NCI-H1092 treated with DMSO at 0.1 percent for 48 hours (cell line): Measurements from ENCODE around the gene FAF2.

Experiments
- DNase-seq: peaks from one replicate; lab custom pipeline; 2025; lab: John Stamatoyannopoulos, UW

Gene FAF2

DNA sequence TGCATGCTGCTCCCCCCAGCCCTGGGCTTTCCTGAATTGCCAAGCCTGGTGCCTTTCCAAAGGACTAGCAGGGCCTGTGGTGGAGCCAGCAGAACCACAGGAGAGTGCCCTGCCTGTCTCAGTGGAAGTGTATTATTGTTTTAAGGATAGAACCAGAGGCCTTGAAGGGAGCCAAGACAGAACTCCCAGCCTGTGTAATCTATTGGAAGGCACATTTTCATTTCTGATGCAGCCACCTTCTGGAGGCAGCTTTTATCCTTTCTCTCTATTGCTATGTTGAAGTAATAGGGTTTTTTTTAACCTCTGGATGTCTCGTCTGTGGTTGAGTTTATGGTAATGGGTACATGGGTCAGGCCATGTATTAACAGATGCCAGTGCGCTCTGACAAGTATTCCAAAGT, 59.7 kb downstream of the FAF2 start:
- no peak for DNase-seq

DNA sequence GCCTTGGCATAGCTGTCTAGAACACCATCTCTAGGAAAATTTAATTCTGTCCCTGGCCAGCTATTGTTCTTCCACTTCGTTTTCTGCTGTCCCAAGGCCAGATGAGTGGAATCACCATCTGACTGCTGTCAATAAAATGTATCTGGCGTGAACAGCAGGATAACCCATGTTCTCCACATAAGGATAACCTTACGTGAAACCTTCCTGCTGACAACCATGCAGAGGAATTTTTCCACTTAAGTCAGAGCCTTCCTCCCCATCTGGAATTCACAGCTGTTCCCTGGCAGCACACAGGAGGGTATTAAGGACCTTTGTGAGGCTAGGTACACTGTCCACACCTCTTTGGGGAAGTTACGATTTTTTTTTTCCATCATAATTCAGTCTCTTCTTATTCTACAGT, 60.4 kb downstream of the FAF2 start:
- DNase-seq = no peak

DNA sequence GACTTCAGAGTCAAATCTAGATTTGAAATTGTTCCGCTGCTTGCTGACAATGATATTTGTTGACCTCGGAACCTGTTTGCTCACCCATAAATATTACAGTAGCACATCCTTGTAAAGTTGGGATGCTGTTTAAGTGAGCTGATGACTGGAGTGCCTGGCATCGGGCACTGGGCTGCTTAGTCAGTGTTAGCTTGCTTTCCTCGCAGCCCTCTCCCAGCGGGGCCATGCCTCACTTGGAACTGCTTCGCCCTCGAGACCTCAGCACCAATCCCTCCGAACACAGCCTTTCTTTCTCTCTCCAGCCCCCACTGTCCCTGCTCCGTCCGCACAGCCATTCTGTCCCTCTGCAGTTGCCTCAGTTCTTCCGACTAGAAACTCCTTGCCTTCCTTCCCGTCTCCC, 65.6 kb downstream of the FAF2 start:
- DNase-seq = no peak

DNA sequence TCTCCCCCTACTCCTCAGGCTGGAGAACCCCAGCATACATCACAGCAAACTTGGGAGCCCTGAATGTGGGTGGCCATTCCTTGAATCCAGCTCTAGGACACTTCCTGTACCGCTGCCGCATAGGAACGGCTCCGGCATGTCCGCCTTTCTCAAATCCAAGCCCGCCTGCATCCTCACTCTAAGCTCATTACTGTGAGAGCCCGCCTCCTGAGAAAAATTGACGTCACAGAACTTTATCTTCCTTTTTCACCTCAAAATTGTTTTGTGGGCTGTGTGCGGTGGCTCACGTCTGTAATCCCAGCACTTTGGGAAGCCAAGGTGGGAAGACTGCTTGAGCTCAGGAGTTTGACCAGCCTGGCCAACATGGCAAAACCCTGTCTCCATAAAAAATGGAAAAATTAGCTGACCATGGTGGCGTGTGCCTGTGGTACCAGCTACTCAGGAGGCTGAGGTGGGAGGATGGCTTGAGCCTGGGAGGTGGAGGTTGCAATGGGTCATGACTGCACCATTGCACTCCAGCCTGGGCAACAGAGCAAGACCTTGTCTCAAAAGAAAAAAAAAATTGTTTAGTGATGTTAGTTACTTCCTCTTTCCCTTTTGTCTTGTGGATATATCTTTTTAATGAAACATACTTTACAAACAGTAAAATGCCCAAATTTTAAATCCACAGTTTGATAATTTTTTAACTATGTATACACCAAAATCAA, 66.2 kb downstream of the FAF2 start:
- DNase-seq = no peak

DNA sequence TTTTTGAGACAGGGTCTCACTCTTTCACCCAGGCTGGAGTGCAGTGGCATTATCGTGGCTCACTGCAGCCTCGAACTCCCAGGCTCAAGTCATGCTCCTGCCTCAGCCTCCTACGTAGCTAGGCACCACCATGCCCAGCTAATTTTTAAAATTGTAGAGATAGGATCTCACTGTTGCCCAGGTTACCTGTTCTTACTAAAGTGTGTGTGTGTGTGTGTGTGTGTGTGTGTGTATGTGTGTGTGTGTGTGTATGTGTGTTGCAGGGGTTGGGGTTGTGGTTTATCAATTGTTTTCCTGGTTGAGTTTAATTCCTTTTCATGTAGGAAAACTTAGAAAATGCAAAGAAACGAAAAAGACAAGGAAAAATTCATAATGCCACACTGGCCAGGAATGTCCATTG, 67.2 kb downstream of the FAF2 start:
- DNase-seq = no peak

DNA sequence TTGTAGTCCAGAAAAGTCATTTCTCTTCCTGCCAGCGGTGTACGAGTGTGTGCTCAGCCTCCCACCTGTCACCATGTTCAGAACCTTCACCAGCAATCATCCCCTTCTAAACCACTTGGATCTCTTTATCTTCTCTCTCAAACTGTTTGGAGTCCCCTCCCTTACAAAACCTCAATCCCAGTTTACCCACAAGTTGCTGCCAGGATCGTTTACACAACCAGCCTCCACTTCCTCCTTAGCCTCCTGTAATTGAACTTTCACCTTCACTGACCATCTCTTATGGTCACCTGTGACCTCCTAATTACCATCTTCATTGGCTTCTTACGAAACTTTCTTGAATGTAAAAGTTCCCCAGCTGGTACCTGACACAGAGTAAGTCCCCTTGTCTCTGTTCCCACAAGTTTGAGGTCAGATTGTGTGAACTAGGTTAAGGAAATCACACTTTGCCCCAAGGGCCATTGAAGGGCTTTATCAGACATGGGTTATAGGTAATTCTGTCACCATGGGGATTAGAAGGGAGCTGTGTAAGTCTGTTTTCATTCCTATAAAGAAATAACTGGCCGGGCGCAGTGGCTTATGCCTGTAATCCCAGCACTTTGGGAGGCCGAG, 69.0 kb downstream of the FAF2 start:
- no peak for DNase-seq

DNA sequence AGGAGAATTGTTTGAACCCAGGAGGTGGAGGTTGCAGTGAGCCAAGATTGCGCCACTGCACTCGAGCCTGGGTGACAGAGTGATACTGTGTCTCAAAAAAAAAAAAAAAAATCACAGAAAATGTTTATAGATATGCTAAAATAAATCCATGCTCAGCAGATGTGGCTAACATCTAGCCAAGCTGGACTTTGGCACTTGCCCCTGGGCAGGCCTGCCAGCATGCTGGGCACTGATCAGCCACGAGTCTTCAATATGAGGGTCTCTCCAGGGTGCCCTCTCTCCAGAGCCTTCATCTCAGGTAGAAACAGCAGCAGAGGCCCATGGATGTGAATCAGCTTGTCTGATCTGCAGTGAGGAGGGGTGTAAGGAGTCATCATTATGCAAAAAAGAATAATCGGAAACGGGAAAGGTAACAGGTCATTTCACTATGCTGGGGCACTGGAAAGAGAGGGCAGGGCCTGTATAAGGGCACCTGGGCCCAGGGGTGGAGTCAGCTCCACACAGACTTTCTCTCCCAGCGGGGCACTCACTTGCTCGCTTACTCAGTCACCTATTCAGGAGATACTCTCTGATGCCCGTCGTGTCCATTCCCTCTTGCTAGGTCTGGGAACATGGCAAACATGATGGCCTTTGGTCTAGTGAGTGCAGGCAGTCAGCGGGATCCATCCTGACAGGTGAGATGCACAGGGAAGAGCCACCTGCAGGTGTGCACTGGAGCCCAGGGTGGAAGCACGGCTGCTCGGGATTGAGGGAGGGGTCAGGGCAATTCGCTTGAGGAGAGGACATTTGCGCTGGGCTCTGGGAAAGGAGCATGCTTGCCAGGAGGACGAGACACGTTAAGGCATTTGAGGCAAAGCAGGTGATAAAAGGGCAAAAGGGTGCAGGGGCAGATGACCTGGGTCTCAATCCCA, 71.9 kb downstream of the FAF2 start:
- no peak for DNase-seq

DNA sequence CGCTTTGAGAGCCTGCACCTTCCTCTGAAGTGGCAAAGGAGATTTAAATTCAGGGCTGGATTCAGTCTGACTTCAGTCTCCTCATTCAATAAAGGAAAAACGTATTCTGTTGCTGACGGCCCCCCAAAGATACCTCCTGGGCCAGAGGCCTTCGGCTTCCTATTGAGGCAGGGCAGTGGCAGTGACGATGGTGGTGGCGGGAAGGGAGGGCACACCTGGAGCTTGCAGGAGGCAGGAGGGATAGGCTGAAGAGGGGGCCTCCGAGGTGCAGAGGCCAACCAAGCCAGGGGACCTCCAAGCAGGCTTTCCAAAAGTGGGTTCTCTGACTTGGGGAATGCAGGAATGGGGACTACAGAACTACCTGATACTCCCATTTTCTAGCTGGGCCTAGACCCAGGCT, 73.1 kb downstream of the FAF2 start:
- no peak for DNase-seq

DNA sequence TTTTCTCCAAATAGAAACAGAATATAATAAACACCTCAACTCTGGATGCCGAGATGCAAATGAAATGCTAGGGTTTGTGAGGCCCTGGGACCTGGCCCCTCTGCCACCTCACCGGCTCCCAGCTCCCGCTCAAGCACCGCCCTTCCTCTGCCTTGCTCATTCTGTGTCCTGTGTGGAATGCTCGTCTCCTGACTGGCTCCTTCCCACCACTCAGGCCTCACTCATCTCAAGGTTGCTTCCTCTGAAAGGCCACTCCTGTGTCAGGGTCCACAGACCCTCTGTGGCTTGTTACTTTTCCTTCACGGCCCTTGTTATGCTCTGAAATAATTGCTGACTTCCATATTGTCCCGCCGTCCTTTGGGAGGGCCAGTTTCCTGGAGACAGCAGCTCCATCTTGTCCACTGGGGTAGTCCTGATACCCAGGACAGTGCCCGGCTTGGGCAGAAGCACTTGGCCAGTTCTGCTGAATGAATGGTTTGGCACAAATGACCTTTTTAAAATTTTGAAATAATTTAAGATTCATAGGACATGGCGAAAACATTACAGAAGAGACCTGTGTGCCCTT, 73.6 kb downstream of the FAF2 start:
- no peak for DNase-seq

DNA sequence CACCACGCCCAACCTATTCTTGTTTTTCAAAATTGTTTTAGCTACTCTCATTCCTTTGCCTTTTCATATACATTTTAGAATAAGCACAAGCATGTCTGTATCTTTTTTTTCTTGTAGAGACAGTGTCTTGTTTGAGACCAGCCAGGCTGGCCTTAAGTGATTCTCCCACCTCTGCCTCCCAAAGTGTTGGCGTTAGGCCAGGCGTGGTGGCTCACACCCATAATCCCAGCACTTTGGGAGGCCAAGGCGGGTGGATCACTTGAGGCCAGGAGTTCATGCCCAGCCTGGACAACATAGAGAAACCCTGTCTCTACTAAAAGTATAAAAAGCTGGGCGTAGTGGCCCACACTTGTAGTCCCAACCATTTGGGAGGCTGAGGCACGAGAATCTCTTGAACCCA, 76.0 kb downstream of the FAF2 start:
- no peak for DNase-seq

DNA sequence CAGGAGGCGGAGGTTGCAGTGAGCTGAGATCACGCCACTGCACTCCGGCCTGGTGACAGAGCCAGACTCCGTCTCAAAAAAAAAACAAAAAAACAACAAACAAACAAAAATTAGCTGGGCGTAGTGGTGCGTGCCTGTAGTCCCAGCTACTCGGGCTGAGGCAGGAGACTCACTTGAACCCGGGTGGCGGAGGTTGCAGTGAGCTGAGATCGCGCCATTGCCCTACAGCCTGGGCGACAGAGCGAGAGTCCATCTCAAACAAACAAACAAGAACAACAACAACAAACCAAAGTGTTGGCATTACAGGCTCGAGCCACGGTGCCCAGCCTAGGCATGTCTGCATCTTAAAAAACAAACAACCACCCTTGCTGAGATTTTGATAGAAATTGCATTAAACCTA, 76.8 kb downstream of the FAF2 start:
- DNase-seq = no peak

DNA sequence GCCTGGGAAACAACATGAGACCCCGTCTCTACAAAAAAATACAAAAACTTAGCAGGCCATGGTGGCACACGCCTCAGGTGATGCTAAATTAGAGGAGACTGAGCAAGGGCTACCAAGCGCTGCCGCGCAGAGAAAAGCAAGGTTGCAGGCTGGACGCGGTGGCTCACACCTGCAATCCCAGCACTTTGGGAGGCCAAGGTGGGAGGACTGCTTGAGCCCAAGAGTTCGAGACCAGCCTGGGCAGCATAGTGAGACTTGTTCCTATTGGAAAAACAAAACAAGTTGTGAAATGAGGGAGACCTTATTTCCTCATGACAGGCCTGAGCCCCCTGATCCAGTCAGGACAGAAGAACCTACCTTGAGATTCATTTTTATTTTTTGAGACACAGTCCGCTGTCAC, 77.5 kb downstream of the FAF2 start:
- no peak for DNase-seq

DNA sequence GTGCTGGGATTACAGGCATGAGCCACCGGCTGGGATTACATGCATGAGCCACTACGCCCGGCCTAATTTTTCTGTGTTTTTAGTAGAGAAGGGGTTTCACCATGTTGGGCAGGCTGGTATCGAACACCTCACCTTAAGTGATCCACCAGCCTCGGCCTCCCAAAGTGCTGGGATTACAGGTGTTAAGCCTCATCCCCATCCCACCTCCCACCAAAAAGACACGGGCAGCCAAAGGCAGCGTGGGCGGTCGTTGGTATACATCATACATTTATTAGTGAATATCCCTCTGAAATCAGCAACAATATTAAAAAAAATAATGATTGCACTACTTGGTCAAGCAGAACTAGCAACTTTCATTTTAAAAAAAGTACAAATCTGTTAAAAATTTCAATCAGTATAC, 78.3 kb downstream of the FAF2 start:
- DNase-seq = no peak

DNA sequence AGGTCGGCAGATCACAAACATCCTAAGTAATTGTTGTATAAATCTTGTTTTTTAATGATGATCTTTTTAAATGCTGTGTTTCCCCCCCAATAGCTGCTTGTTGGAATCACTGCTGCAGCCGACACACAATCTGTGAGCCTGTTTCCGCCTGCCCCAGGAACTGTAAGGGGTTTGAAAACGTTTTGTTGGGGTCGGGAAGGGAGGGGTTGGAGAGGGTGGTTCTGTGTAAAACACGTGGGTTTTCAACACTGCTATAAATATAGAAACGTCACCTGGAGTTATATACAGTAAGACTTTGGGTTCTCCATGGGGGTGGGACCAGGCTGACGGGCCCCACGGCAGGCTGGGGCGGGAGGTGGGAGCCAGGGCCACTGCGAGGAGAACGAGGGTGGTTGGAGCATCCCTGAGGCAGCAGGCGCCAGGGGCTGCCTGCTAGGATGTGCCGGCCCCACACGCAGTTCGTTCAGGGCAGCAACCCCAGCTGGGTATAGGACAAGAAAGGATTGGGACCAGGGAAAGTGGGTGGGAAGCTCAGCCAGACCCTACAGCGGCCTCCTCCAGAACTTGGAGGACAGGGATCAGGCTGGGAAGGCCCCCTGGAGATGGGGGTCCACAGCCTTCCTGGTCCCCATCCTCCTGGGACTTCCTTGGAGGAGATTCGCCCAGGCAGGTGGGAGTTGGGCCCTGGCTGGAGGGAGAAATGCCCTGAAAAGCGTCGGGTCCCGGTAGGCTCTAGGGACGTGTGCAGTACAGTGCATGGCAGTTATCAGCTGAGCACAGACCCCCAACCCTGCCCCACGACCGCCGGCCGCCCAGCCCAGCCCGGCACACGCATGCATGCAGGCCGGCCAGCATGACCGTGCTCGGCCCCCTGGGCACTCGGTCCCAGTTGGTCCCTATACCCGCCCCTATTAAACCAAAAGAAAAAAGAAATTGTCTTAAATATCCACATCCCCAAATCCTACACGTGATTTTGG, 79.3 kb downstream of the FAF2 start:
- DNase-seq = no peak

DNA sequence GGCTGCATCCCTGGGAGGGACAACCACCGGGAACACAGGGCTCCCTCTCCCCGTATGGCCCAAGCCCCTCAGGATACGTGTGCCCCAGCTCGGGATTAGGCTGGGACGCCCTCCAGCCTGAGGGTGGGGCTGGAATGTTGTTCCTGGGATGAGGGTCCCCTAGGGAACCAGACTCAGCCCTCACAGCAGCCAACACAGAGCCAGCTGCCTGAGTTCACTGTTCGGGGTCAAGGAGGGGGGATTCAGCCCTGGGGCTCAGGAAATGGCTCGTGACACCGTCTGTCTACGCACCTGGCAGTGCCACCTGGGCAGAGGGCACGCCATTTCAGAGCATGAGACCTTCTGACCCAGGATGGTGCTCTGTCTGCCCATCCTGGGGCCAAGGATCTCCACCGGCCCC, 80.1 kb downstream of the FAF2 start:
- DNase-seq = no peak

DNA sequence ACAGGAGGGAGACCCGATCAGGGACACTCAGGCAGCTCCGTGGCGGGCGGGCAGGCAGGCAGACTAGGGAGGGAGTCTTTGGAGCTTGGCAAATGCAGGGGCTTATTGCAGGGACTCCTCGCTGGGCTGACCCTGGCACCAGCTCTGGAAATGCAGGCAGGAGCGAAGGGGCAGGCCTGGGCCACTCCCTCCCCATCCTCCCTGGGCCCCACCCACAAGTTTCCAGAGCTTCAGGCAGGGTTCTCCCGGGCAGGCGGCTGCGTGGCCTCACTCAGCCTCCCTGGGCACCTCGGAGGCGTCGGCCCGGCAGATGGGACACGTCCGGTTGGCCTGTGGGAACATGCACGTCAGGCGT, 80.6 kb downstream of the FAF2 start:
- no peak for DNase-seq

DNA sequence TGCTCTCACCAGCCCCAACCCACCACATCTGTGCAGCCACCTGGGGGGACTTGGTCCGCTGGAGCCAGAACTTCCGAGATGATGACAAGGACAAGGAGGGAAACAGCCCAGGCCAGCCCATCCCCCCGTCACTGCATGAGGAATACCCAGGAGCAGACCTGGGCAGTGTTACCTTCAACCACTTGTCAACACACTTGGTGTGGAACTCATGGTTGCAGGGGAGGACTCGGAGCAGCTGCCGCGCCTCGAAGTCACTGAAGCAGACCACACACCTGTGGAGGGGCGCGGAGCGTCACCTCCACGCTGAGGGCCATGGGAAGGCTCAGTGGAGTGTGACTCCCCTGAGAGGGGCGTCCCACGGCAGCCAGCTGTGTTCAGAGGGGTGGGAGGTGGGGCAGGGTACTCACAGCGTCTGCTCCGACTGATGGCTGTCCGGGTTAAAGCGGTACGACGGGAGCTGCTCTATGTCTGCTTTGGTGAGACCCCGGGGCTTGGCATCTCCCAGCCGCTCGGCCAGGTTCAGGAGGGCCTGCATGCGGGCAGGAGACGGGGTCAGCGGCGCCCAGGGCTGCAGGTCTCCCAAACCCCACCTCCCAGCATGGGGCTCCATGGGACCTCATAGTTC, 81.0 kb downstream of the FAF2 start:
- no peak for DNase-seq

DNA sequence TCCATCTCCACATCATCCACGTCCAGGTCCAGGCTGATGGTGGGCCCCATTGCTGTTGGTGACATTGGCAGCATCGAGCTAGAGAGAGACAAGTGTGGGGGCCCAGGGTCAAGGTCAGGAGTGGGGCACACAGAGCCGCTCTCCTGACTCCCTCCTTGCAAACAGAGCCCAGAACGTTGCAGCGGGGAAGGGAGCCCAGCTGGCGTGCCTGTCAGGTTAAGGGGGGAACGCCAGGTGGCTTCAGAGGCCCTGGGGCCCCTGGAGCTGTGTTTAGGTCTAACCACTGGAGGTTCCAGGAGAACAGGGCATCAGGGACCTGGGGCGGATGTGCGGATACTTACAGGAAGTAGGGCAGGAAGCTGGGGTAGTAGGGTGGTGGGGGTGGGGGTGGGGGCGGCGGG, 81.6 kb downstream of the FAF2 start:
- DNase-seq = no peak

DNA sequence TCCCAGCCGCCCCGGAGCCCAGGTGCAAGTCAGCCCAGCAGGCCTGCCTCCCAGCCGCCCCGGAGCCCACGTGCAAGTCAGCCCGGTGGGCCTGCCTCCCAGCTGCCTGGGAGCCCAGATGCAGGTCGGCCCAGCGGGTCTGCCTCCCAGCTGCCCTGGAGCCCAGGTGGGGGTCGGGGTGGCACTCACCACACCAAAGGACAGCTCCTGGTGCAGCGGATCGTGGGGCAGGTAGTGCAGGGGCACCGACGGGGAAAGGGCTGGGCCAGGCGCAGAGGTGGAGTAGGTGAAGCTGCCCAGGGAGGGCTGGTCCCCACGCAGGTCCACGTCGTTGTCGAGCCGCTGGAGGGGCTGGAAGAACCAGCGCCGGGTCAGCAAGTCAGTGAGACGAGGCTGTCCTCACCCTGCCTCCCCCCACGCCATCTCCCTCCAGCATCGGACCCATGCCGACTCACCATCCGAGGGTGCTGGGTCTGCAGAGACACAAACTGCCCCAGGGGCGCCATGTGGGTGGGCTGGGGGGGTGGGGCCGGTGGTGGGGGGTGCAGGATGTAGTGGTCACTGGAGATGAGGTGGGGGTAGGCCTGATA, 82.3 kb downstream of the FAF2 start:
- DNase-seq = no peak

DNA sequence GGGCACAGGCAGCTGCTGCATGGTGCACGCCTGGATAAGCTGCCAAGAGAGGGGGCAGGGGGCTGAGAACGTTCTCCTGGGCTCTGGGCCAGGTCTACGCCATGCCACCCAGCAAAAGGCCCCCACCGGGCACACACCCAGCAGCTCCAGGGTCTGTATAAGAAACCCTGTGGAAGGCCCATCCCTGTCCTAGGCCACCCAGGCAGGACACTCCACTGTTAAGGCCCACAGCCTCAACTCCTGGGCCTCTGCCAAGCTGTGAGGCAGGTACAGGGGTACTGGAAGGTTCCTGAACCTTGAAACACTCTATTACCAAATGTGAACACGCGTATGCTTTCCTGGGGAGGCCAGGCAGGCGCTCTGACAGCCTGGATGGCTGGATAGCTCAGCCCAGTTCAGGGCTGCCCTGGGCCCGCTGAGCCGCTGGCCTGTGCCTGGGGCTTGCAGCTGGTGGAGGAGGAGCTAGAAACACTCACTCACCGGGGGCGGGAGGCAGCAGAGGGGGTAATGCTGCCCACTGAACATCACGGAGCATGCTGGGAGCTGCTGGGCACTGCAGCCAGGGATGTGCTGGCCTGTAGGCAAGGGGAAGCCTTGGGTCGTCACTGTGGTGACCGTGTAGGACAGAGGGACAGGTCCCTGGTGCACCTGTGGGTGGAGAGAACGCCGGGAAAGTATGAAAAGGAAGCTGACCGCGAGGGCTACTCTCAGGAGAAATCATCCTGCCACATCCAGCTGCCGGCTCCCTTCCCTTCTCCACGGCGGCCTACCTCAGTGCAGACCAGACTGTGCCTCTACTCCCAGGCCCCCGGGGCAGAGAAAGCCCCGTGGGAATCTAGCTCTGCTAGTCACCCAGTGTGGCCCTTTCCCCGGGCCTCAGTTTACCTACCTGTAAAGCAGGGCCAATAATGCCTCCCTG, 83.1 kb downstream of the FAF2 start:
- peak; percentile 69 for DNase-seq
